Neural cell (in vitro differentiated cells): Measurements from ENCODE around the gene GPS2. TPM values are rescaled to one million over a fixed set of nuclear protein-coding genes. Genes with fewer than 3 reads are reported as not detected.

ENCODE experiments used
- H2AFZ ChIP-seq: fragments of 200-600, 300-800 bp; sonication (generic), shearing (Covaris generic); 2 replicates; pipeline ENCODE4 v1.6.0; 2014; ENCODE audit warnings: low read depth, mild to moderate bottlenecking, antibody characterized with exemption, low read length, moderate library complexity
- H3F3A ChIP-seq: fragments of 200-600 bp; shearing (Covaris generic); 2 replicates; pipeline ENCODE4 v1.6.1; 2016; ENCODE audit warnings: mild to moderate bottlenecking, moderate library complexity, mixed read lengths, antibody characterized with exemption, low read length; ENCODE audit not compliant: insufficient read depth, poor library complexity, severe bottlenecking
- H3K27ac ChIP-seq: fragments of 200-600, 300-800 bp; sonication (generic), shearing (Covaris generic); 2 replicates; pipeline ENCODE4 v1.5.1; 2014; ENCODE audit warnings: mild to moderate bottlenecking, low read length, moderate library complexity
- H3K27me3 ChIP-seq: fragments of 300-800, 200-600 bp; sonication (generic), shearing (Covaris generic); 2 replicates; pipeline ENCODE4 v1.6.0; 2014; ENCODE audit warnings: mild to moderate bottlenecking, low read depth, low read length, moderate library complexity; ENCODE audit not compliant: insufficient read depth
- H3K36me3 ChIP-seq: fragments of 300-800, 200-600 bp; sonication (generic), shearing (Covaris generic); 2 replicates; pipeline ENCODE4 v1.5.1; 2014; ENCODE audit warnings: mild to moderate bottlenecking, antibody characterized with exemption, low read length, moderate library complexity; ENCODE audit not compliant: insufficient read depth
- H3K4me2 ChIP-seq: fragments of 300-800, 200-600 bp; sonication (generic), shearing (Covaris generic); 2 replicates; pipeline ENCODE4 v1.6.0; 2014; ENCODE audit warnings: mild to moderate bottlenecking, low read length
- H3K4me3 ChIP-seq: fragments of 300-800, 200-600 bp; sonication (generic), shearing (Covaris generic); 2 replicates; pipeline ENCODE4 v1.5.1; 2014; ENCODE audit warnings: mild to moderate bottlenecking, low read length, moderate library complexity
- H3K79me2 ChIP-seq: fragments of 200-600 bp; shearing (Covaris generic); replicated peaks from 2 replicates; pipeline ENCODE4 v1.6.0; 2014; ENCODE audit warnings: mild to moderate bottlenecking, low read length, moderate library complexity; ENCODE audit not compliant: insufficient read depth
- H3K9ac ChIP-seq: fragments of 300-800, 200-600 bp; sonication (generic), shearing (Covaris generic); 2 replicates; pipeline ENCODE4 v1.6.1; 2016; ENCODE audit warnings: mild to moderate bottlenecking, low read length, mixed read lengths
- H3K9me2 ChIP-seq: fragments of 200-600 bp; shearing (Covaris generic); 2 replicates; pipeline ENCODE4 v1.6.1; 2016; ENCODE audit warnings: mild to moderate bottlenecking, low read length, mixed read lengths; ENCODE audit not compliant: insufficient read depth
- H3K9me3 ChIP-seq: fragments of 200-600, 300-800 bp; sonication (generic), shearing (Covaris generic); 2 replicates; pipeline ENCODE4 v1.6.1; 2016; ENCODE audit warnings: mild to moderate bottlenecking, mixed run types, low read length, moderate library complexity, mixed read lengths
- H4K20me1 ChIP-seq: fragments of 200-600 bp; shearing (Covaris generic); 2 replicates; pipeline ENCODE4 v1.6.1; 2016; ENCODE audit warnings: mild to moderate bottlenecking, mixed run types; ENCODE audit not compliant: insufficient read depth
- EP300 ChIP-seq: fragments of 450-650 bp; conservative IDR thresholded peaks from 2 replicates; pipeline ENCODE4 v1.6.1; 2014; ENCODE audit warnings: antibody characterized with exemption, mild to moderate bottlenecking, moderate library complexity; ENCODE audit not compliant: poor library complexity, severe bottlenecking
- EZH2 ChIP-seq: fragments of 200-600, 300-800 bp; shearing (Covaris generic), sonication (generic); IDR thresholded peaks from 2 replicates; pipeline ENCODE4 v1.6.1; 2014; ENCODE audit warnings: antibody characterized with exemption, low read length, borderline replicate concordance, mild to moderate bottlenecking; ENCODE audit not compliant: insufficient read depth, poor library complexity, severe bottlenecking
- MXI1 ChIP-seq: fragments of 450-650 bp; conservative IDR thresholded peaks from 2 replicates; pipeline ENCODE4 v1.6.1; 2014; ENCODE audit warnings: antibody characterized with exemption, mild to moderate bottlenecking; ENCODE audit not compliant: poor library complexity, severe bottlenecking
- POLR2AphosphoS5 ChIP-seq: IDR thresholded peaks from 2 replicates; pipeline ENCODE4 v1.6.1; 2012
- RAD21 ChIP-seq: fragments of 450-650 bp; conservative IDR thresholded peaks from 2 replicates; pipeline ENCODE4 v1.6.1; 2014; ENCODE audit warnings: antibody characterized with exemption, mild to moderate bottlenecking, moderate library complexity
- REST ChIP-seq: IDR thresholded peaks from 2 replicates; pipeline ENCODE4 v1.6.1; 2012; ENCODE audit warnings: borderline replicate concordance
- SMC3 ChIP-seq: fragments of 450-650 bp; conservative IDR thresholded peaks from 2 replicates; pipeline ENCODE4 v1.6.1; 2014; ENCODE audit warnings: antibody characterized with exemption, mild to moderate bottlenecking, moderate library complexity; ENCODE audit not compliant: poor library complexity
- TAF1 ChIP-seq: IDR thresholded peaks from 2 replicates; pipeline ENCODE4 v1.6.1; 2012; ENCODE audit warnings: low read depth
- polyA plus RNA-seq: library from polyadenylated mRNA; depleted of rRNA; stranded (reverse); fragments of >200 nt; gene quantifications from 2 replicates; pipeline ENCODE4 v1.2.3, GENCODE V29; 2014
- TF ChIP-seq, protein P1 (sequence below): fragments of 450-650 bp; IDR thresholded peaks from 2 replicates; pipeline ENCODE4 v1.5.1; 2014; ENCODE audit warnings: antibody characterized with exemption, mild to moderate bottlenecking, moderate library complexity; ENCODE audit not compliant: poor library complexity, severe bottlenecking

The GPS2 gene
- polyA plus RNA-seq, 1 donor from 2014 or later, result 108 TPM

- Histone ChIP-seq H3K79me2 (no peaks in the 10 kb centered on the region), H3K9me3 (no peaks in the 10 kb centered on the region), H3K27me3 (peaks cover 31% of the 10 kb centered on the region), H3K4me3 (no peak overlapping the region), H2AFZ (no peak overlapping the region), H3F3A (no peaks in the 10 kb centered on the region), H3K9me2 (no peaks in the 10 kb centered on the region), H3K9ac (no peak overlapping the region), H3K4me2 (no peak overlapping the region), H4K20me1 (no peaks in the 10 kb centered on the region), H3K36me3 (no peaks in the 10 kb centered on the region), H3K27ac (no peak overlapping the region)
- TF ChIP-seq EZH2 (no peak), SMC3 (no peak), REST (no peak), RAD21 (no peak), TAF1 (no peak), EP300 (no peak), MXI1 (no peak), POLR2AphosphoS5 (no peak)
- TF ChIP-seq, protein P1, sequence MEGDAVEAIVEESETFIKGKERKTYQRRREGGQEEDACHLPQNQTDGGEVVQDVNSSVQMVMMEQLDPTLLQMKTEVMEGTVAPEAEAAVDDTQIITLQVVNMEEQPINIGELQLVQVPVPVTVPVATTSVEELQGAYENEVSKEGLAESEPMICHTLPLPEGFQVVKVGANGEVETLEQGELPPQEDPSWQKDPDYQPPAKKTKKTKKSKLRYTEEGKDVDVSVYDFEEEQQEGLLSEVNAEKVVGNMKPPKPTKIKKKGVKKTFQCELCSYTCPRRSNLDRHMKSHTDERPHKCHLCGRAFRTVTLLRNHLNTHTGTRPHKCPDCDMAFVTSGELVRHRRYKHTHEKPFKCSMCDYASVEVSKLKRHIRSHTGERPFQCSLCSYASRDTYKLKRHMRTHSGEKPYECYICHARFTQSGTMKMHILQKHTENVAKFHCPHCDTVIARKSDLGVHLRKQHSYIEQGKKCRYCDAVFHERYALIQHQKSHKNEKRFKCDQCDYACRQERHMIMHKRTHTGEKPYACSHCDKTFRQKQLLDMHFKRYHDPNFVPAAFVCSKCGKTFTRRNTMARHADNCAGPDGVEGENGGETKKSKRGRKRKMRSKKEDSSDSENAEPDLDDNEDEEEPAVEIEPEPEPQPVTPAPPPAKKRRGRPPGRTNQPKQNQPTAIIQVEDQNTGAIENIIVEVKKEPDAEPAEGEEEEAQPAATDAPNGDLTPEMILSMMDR, result no peak
Observed at GRCh38 chr17:7283471-7284216, 31.5 kb downstream of the GPS2 start.

GRCh38 chr17:7282752-7283321, 32.3 kb downstream of the GPS2 start:
- Histone ChIP-seq H4K20me1 (no peaks in the 10 kb centered on the region), H3K4me2 (no peak overlapping the region), H3K9ac (no peak overlapping the region), H3F3A (no peaks in the 10 kb centered on the region), H3K79me2 (no peaks in the 10 kb centered on the region), H3K9me3 (no peaks in the 10 kb centered on the region), H3K9me2 (no peaks in the 10 kb centered on the region), H3K27me3 (peaks cover 31% of the 10 kb centered on the region), H3K27ac (no peak overlapping the region), H3K36me3 (no peaks in the 10 kb centered on the region), H3K4me3 (no peak overlapping the region), H2AFZ (no peak overlapping the region)
- TF ChIP-seq, protein P1, result no peak
- TF ChIP-seq EP300 (no peak), SMC3 (no peak), EZH2 (no peak), REST (no peak), RAD21 (no peak), POLR2AphosphoS5 (no peak), MXI1 (no peak), TAF1 (no peak)
